Upper lobe of left lung (tissue), 4 donors: ENCODE results near the gene GPR31.
"Not testable (repeated sequence)": the region's sequence is repeated elsewhere in the genome, so short reads cannot be mapped to it uniquely, and the experiment has no call there.

Experiments
- EP300 ChIP-seq, 4 donors: sonication (generic); formaldehyde crosslinking; IDR thresholded peaks; one replicate each; pipeline ENCODE4 v1.5.1; 2017; ENCODE audit warnings: antibody characterized with exemption in 4 of 4, control low read depth in 2 of 4
- POLR2AphosphoS5 ChIP-seq, 2 donors: sonication (generic); formaldehyde crosslinking; IDR thresholded peaks; one replicate each; pipeline ENCODE4 v1.5.1; 2017; ENCODE audit warnings: antibody characterized with exemption in 2 of 2
- TF ChIP-seq, protein P1 (sequence below), 6 experiments: fragments of 450-650 bp in 4 of 6; fragments of 200-600 bp in 2 of 6; sonication (generic) in 2 of 6; IDR thresholded peaks; one replicate each; pipeline ENCODE4 v1.5.1; 2016 to 2019; ENCODE audit warnings: antibody characterized with exemption in 6 of 6

DNA sequence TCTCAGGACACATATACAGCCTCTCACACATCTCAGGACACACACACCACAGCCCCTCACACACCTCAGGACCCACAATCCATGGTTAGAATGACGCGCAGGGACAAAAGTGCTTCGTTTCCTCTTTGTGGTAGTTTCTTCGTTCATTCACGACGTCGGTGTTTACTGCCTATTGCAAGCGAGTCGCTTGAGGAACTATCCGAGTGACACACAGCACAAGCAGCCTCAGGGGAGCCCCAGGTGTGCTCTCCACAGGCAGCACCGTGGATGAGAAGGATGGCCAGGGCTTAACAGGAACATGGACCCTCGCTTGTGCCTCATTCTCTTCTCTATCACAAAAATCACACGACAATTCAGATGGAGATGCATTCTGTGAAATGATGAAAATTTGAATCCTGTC is 12.1 kb upstream of the GPR31 start:
- TF ChIP-seq, protein P1, sequence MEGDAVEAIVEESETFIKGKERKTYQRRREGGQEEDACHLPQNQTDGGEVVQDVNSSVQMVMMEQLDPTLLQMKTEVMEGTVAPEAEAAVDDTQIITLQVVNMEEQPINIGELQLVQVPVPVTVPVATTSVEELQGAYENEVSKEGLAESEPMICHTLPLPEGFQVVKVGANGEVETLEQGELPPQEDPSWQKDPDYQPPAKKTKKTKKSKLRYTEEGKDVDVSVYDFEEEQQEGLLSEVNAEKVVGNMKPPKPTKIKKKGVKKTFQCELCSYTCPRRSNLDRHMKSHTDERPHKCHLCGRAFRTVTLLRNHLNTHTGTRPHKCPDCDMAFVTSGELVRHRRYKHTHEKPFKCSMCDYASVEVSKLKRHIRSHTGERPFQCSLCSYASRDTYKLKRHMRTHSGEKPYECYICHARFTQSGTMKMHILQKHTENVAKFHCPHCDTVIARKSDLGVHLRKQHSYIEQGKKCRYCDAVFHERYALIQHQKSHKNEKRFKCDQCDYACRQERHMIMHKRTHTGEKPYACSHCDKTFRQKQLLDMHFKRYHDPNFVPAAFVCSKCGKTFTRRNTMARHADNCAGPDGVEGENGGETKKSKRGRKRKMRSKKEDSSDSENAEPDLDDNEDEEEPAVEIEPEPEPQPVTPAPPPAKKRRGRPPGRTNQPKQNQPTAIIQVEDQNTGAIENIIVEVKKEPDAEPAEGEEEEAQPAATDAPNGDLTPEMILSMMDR (IDR thresholded peaks at IDR 0.05): not testable (repeated sequence)
- not testable (repeated sequence) for TF ChIP-seq EP300, POLR2AphosphoS5 (IDR thresholded peaks at IDR 0.05)
